ENCODE data around the gene NSUN4. TPM values are rescaled to one million over a fixed set of nuclear protein-coding genes. Genes with fewer than 3 reads are reported as not detected.

NSUN4 gene
- total and polyA plus RNA-seq, 2 of the 13 experiments (the other 11 are each of a cell fraction or from before 2014, with no cell fraction given): 21.5 to 23.5 TPM

DNA sequence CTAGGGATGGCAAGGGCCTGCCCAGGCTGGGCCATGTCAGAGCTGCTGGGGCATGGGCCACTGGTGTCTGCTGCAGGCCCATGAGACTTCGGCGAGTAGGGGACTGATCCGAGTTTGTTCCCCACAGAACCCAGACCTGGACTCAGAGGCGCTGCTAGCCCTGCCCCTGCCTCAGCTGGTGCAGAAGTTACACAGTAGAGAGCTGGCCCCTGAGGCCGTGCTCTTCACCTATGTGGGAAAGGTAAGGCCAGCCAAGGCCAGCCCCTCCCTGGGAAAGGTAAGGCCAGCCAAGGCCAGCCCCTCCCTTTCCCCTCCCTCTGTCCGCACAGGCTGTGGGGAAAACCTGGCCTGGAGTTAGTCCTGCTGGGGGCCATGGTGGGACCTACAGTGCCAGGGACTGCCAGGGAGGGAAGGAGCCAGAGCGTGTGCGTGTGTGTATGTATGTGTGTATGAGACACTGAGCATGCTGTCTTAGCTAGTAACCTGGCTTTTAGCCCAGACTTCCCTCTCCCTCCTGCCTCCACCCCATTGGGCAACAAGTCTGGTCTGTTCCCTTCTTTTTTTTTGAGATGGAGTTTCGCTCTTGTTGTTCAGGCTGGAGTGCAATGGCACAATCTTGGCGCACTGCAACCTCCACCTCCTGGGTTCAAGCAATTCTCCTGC, 61.5 kb downstream of the NSUN4 start (continued):
- TF ChIP-seq, protein P1, sequence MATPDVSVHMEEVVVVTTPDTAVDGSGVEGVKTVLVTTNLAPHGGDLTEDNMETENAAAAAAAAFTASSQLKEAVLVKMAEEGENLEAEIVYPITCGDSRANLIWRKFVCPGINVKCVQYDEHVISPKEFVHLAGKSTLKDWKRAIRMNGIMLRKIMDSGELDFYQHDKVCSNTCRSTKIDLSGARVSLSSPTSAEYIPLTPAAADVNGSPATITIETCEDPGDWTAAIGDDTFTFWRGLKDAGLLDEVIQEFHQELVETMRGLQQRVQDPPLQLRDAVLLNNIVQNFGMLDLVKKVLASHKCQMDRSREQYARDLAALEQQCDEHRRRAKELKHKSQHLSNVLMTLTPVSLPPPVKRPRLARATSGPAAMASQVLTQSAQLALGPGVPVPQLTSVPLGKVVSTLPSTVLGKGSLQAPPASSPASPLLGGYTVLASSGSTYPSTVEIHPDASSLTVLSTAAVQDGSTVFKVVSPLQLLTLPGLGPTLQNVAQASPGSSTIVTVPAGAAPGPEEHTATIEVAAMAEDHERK (CRISPR knock-in tag; IDR thresholded peaks at IDR 0.05; ENCODE audit: low read depth): no peak
- TF ChIP-seq ZNF781 (CRISPR knock-in tag; IDR thresholded peaks at IDR 0.05; ENCODE audit: borderline replicate concordance, not compliant biosample characterization) (no peak), NR2C2 (CRISPR knock-in tag; IDR thresholded peaks at IDR 0.05; ENCODE audit: borderline replicate concordance) (peak; percentile 12; the same call in 1 of the 2 replicates), ZSCAN20 (CRISPR knock-in tag; IDR thresholded peaks at IDR 0.05; ENCODE audit: borderline replicate concordance) (no peak), MTA1 (CRISPR knock-in tag; IDR thresholded peaks at IDR 0.05; ENCODE audit: borderline replicate concordance) (peak; percentile 55; the same call in 1 of the 2 replicates), ZNF326 (CRISPR knock-in tag; IDR thresholded peaks at IDR 0.05; ENCODE audit: borderline replicate concordance) (no peak), PCBP1 (IDR thresholded peaks at IDR 0.05; ENCODE audit: borderline replicate concordance, low read depth, low read length) (no peak), MAFG (CRISPR knock-in tag; IDR thresholded peaks at IDR 0.05) (no peak), ESRRA (CRISPR knock-in tag; IDR thresholded peaks at IDR 0.05; ENCODE audit: low read depth) (no peak), ZFP41 (CRISPR knock-in tag; IDR thresholded peaks at IDR 0.05; ENCODE audit: borderline replicate concordance) (no peak), ELF3 (CRISPR knock-in tag; IDR thresholded peaks at IDR 0.05) (no peak), TARDBP (CRISPR knock-in tag; IDR thresholded peaks at IDR 0.05) (peak; percentile 63; the same call in 1 of the 2 replicates), SP1 (IDR thresholded peaks at IDR 0.05) (no peak), SP1 (CRISPR knock-in tag; IDR thresholded peaks at IDR 0.05) (no peak)
- TF ChIP-seq, protein P2, sequence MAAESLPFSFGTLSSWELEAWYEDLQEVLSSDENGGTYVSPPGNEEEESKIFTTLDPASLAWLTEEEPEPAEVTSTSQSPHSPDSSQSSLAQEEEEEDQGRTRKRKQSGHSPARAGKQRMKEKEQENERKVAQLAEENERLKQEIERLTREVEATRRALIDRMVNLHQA (CRISPR knock-in tag; IDR thresholded peaks at IDR 0.05): no peak
- TF ChIP-seq, protein P3, sequence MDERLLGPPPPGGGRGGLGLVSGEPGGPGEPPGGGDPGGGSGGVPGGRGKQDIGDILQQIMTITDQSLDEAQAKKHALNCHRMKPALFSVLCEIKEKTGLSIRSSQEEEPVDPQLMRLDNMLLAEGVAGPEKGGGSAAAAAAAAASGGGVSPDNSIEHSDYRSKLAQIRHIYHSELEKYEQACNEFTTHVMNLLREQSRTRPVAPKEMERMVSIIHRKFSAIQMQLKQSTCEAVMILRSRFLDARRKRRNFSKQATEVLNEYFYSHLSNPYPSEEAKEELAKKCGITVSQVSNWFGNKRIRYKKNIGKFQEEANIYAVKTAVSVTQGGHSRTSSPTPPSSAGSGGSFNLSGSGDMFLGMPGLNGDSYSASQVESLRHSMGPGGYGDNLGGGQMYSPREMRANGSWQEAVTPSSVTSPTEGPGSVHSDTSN (CRISPR knock-in tag; IDR thresholded peaks at IDR 0.05): no peak
- TF ChIP-seq, protein P4, sequence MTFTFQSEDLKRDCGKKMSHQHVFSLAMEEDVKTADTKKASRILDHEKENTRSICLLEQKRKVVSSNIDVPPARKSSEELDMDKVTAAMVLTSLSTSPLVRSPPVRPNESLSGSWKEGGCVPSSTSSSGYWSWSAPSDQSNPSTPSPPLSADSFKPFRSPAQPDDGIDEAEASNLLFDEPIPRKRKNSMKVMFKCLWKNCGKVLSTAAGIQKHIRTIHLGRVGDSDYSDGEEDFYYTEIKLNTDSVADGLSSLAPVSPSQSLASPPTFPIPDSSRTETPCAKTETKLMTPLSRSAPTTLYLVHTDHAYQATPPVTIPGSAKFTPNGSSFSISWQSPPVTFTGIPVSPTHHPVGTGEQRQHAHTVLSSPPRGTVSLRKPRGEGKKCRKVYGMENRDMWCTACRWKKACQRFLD (CRISPR knock-in tag; IDR thresholded peaks at IDR 0.05; ENCODE audit: borderline replicate concordance): no peak
- TF ChIP-seq, protein P5, sequence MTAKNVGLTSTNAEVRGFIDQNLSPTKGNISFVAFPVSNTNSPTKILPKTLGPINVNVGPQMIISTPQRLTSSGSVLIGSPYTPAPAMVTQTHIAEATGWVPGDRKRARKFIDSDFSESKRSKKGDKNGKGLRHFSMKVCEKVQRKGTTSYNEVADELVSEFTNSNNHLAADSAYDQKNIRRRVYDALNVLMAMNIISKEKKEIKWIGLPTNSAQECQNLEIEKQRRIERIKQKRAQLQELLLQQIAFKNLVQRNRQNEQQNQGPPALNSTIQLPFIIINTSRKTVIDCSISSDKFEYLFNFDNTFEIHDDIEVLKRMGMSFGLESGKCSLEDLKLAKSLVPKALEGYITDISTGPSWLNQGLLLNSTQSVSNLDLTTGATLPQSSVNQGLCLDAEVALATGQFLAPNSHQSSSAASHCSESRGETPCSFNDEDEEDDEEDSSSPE (CRISPR knock-in tag; IDR thresholded peaks at IDR 0.05): peak; percentile 69
- TF ChIP-seq, protein P6, sequence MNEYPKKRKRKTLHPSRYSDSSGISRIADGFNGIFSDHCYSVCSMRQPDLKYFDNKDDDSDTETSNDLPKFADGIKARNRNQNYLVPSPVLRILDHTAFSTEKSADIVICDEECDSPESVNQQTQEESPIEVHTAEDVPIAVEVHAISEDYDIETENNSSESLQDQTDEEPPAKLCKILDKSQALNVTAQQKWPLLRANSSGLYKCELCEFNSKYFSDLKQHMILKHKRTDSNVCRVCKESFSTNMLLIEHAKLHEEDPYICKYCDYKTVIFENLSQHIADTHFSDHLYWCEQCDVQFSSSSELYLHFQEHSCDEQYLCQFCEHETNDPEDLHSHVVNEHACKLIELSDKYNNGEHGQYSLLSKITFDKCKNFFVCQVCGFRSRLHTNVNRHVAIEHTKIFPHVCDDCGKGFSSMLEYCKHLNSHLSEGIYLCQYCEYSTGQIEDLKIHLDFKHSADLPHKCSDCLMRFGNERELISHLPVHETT (CRISPR knock-in tag; conservative IDR thresholded peaks at IDR 0.05): no peak
- TF ChIP-seq, protein P7, sequence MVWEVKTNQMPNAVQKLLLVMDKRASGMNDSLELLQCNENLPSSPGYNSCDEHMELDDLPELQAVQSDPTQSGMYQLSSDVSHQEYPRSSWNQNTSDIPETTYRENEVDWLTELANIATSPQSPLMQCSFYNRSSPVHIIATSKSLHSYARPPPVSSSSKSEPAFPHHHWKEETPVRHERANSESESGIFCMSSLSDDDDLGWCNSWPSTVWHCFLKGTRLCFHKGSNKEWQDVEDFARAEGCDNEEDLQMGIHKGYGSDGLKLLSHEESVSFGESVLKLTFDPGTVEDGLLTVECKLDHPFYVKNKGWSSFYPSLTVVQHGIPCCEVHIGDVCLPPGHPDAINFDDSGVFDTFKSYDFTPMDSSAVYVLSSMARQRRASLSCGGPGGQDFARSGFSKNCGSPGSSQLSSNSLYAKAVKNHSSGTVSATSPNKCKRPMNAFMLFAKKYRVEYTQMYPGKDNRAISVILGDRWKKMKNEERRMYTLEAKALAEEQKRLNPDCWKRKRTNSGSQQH (CRISPR knock-in tag; IDR thresholded peaks at IDR 0.05; ENCODE audit: low read depth): no peak

Data from HepG2 (cell line).